Stomach (tissue), 9 donors: ENCODE measurements around the gene TIMP1. TPM values are rescaled to one million over a fixed set of nuclear protein-coding genes. Genes with fewer than 3 reads are reported as not detected.

Source experiments
- DNase-seq, 2 donors: peaks; one replicate each; pipeline versions ENCODE4 v3.0.0 to v3.0.0-alpha.2; 2013 to 2019
- H3K27ac ChIP-seq, 5 donors: fragments of 200-600 bp in 4 of 5; sonication (generic) in 4 of 5; one replicate each; pipeline ENCODE4 v1.5.1; 2013 to 2019; ENCODE audit warnings: mild to moderate bottlenecking in 1 of 5, moderate library complexity in 1 of 5
- H3K27me3 ChIP-seq, 3 donors: fragments of 200-600 bp; sonication (generic); one replicate each; pipeline ENCODE4 v1.5.1; 2017 to 2019; ENCODE audit warnings: mixed run types in 1 of 3
- H3K36me3 ChIP-seq, 4 donors: fragments of 200-600 bp; sonication (generic); 1 replicate in 3 of 4; 2 replicates in 1 of 4; pipeline ENCODE4 v1.5.1; 2016 to 2019
- H3K4me1 ChIP-seq, 4 donors: fragments of 200-600 bp; sonication (generic); one replicate each; pipeline ENCODE4 v1.5.1; 2016 to 2019
- H3K4me3 ChIP-seq, 4 donors: fragments of 200-600 bp; sonication (generic) in 3 of 4; one replicate each; pipeline ENCODE4 v1.5.1; 2016 to 2019; ENCODE audit warnings: mild to moderate bottlenecking in 1 of 4
- H3K9me3 ChIP-seq, 4 donors: fragments of 200-600 bp; sonication (generic); one replicate each; pipeline ENCODE4 v1.5.1; 2016 to 2019
- EP300 ChIP-seq: sonication (generic); formaldehyde crosslinking; IDR thresholded peaks from one replicate; pipeline ENCODE4 v1.6.1; 2017; ENCODE audit warnings: antibody characterized with exemption
- POLR2A ChIP-seq, 4 donors: fragments of 450-650 bp; IDR thresholded peaks; one replicate each; pipeline ENCODE4 v1.6.1; 2016; ENCODE audit warnings: antibody characterized with exemption in 4 of 4, control low read depth in 2 of 4, mild to moderate bottlenecking in 1 of 4, moderate library complexity in 1 of 4
- POLR2AphosphoS5 ChIP-seq, 3 donors: sonication (generic); formaldehyde crosslinking; IDR thresholded peaks; one replicate each; pipeline ENCODE4 v1.6.1; 2016; ENCODE audit warnings: antibody characterized with exemption in 3 of 3
- WGBS, 5 donors: extraction: QIAGEN DNeasy Blood & Tissue Kit in 3 of 5; methylation state at CpG; one replicate each; pipeline versions ENCODE4 v1.1.5 to v1.1.7; 2013 to 2018; 5-methylcytosine and 5-hydroxymethylcytosine counted together
- intact Hi-C: fragments of 100-400 bp; cut with DNase I; formaldehyde crosslinking; loops from one replicate; pipeline ENCODE4 v1.15.1; 2023; ENCODE audit warnings: low total_unique reads
- polyA plus RNA-seq, 3 donors: library from polyadenylated mRNA; stranded (reverse); fragments of 200-250 nt; gene quantifications; one replicate each; pipeline ENCODE4 v1.2.3, GENCODE V29; 2013
- total RNA-seq, 5 donors: library from RNA; depleted of rRNA; stranded (reverse); fragments of >200 nt; gene quantifications; one replicate each; pipeline versions ENCODE4 v1.1.0 to v1.2.3, GENCODE V29; 2014 to 2016
- TF ChIP-seq, protein P1 (sequence below), 7 experiments: fragments of 450-650 bp in 4 of 7; fragments of 200-600 bp in 3 of 7; sonication (generic) in 3 of 7; IDR thresholded peaks; one replicate each; pipeline ENCODE4 v1.5.1; 2016 to 2019; ENCODE audit warnings: antibody characterized with exemption in 7 of 7, control low read depth in 2 of 7, mild to moderate bottlenecking in 1 of 7
- donor health status: healthy with polysubstance abuse.
- donor health status: Bipolar disorder and iron deficiency.
- donor health status: healthy.

The TIMP1 gene
- total and polyA plus RNA-seq, 8 donors: 40.0 to 237 (median 93.9) TPM

DNA sequence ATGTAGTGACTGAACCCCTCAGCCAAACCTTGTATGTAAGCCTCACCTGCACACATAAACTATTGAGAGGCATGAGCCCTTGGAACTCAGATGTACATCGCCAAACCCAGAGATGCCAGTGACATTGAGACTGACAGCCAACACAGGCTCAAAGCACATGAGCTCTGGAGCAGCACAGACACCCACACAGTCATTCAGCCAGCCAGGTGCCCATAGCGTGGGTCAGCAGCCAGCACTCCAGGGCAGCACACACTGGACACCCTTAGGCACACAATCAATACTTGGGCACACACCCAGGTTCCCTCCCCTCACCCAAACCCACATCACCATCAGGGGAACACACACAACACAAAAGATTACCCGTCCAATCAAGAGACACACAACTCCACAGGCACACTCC lies 4.3 kb upstream of the TIMP1 start:
- H3K27me3 ChIP-seq: no peaks in the 10 kb centered on the region
- intact Hi-C loops: no loop called here
- H3K36me3 ChIP-seq: no peaks in the 10 kb centered on the region
- no peak for DNase-seq
- no peak overlapping the region for H3K27ac ChIP-seq
- H3K9me3 ChIP-seq: no peaks in the 10 kb centered on the region
- 43 to 63% (median 53%) methylated on average over 1 to 3 of the region's 3 CpGs for WGBS, 5 donors
- H3K4me1 ChIP-seq: peaks cover 7 to 43% (median 14%) of the 10 kb centered on the region in 4 donors
- TF ChIP-seq POLR2AphosphoS5 (IDR thresholded peaks at IDR 0.05): no peak
- TF ChIP-seq POLR2A (IDR thresholded peaks at IDR 0.05): no peak
- no peak for TF ChIP-seq EP300
- TF ChIP-seq, protein P1, sequence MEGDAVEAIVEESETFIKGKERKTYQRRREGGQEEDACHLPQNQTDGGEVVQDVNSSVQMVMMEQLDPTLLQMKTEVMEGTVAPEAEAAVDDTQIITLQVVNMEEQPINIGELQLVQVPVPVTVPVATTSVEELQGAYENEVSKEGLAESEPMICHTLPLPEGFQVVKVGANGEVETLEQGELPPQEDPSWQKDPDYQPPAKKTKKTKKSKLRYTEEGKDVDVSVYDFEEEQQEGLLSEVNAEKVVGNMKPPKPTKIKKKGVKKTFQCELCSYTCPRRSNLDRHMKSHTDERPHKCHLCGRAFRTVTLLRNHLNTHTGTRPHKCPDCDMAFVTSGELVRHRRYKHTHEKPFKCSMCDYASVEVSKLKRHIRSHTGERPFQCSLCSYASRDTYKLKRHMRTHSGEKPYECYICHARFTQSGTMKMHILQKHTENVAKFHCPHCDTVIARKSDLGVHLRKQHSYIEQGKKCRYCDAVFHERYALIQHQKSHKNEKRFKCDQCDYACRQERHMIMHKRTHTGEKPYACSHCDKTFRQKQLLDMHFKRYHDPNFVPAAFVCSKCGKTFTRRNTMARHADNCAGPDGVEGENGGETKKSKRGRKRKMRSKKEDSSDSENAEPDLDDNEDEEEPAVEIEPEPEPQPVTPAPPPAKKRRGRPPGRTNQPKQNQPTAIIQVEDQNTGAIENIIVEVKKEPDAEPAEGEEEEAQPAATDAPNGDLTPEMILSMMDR (IDR thresholded peaks at IDR 0.05): no peak
- no peak overlapping the region for H3K4me3 ChIP-seq

DNA sequence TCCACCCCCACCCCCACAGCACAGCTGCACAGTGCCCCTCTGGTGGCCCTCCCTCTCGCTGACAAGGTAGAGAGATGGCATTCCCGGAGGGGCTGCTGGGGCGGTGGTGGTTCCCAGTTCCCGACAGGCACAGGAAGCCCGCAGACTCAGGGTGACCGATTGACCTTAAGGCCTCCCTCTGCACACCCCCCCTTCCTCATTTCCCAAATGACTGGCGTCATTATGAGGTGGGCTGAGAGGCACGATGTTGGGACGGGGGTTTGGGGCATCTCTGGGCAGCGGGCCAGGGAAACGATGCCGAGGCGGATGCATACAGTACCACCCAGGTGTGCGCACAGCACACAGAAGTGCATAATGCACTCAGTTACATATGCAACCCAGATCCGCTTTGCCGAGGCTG lies 3.5 kb upstream of the TIMP1 start:
- Histone ChIP-seq H3K27me3 (no peaks in the 10 kb centered on the region), H3K27ac (no peak overlapping the region), H3K9me3 (no peaks in the 10 kb centered on the region), H3K4me3 (no peak overlapping the region), H3K36me3 (no peaks in the 10 kb centered on the region), H3K4me1 (peaks cover 7 to 43% (median 11%) of the 10 kb centered on the region in 4 donors)
- TF ChIP-seq, protein P1 (IDR thresholded peaks at IDR 0.05): no peak
- no peak for TF ChIP-seq EP300
- TF ChIP-seq POLR2AphosphoS5 (IDR thresholded peaks at IDR 0.05): no peak
- 37 to 62% (median 47%) methylated on average over 7 to 16 of the region's 16 CpGs for WGBS, 5 donors
- intact Hi-C loops: no loop called here
- DNase-seq: no peak

DNA sequence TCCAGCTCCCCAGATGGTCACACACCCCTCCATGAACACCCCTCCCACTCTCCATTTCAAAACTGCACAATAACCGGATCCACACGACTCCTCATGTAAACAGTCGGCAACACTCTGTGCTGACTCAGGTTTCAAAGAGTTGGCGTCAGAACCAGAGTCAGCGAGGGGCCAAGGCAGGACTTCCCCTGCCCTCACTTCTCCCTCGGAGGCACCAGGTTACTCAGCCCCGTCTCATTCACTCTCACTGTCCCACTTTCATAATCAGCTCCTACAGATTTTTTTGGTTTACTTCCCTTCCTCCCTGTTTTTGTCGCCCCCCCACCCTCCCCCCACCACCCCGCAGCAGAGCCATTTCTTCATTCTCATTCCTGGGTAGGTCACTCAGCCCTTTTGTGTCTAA lies 2.7 kb upstream of the TIMP1 start:
- H3K36me3 ChIP-seq: no peaks in the 10 kb centered on the region
- no peak for DNase-seq
- no peak overlapping the region for H3K4me3 ChIP-seq
- WGBS, 5 donors: 43 to 65% (median 52%) methylated on average over 8 to 9 of the region's 9 CpGs
- no peaks in the 10 kb centered on the region for H3K27me3 ChIP-seq
- peaks cover under 1 to 39% (median 6%) of the 10 kb centered on the region in 4 donors for H3K4me1 ChIP-seq
- H3K9me3 ChIP-seq: no peaks in the 10 kb centered on the region
- intact Hi-C loops: no loop called here
- H3K27ac ChIP-seq: peak overlapping the region in 1 of 5 donors; percentile 17
- TF ChIP-seq EP300 (no peak), POLR2AphosphoS5 (IDR thresholded peaks at IDR 0.05) (peak in 1 of 3 donors; percentile 19), POLR2A (IDR thresholded peaks at IDR 0.05) (no peak)
- TF ChIP-seq, protein P1 (IDR thresholded peaks at IDR 0.05): no peak

DNA sequence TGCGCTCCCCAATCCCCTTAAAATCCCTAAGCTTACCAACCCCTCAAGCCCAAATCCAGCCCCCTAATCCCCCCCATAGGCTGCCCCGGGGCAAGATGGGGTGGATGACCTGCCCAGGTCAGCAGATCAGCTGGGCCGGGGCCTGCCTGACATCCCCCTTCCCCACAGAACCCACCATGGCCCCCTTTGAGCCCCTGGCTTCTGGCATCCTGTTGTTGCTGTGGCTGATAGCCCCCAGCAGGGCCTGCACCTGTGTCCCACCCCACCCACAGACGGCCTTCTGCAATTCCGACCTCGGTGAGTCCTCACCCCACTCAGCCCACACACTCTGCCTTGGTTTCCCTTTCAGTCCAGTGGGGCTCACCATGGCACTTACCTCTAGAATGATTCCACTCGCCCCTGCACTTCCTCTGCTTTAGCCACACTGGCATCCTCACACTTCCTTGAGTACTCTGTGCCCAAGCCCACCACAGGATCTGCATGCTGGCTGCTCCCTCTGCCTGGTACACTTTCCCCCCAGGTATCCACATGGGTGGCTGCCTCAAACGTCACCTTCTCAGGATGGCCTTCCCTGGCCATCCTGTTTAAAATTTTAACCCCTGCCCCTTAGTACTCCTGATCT lies 1.1 kb downstream of the TIMP1 start:
- peak overlapping the region in 3 of 4 donors; percentile 4 to 47 (median 39) for H3K4me3 ChIP-seq
- 60 to 71% (median 65%) methylated on average over 7 to 8 of the region's 8 CpGs for WGBS, 5 donors
- intact Hi-C loops: no loop called here

More for the DNA sequence above, 1.1 kb downstream of the TIMP1 start:
- peaks cover 0 to 14% (median 8%) of the 10 kb centered on the region in 4 donors for H3K36me3 ChIP-seq
- TF ChIP-seq EP300 (no peak), POLR2AphosphoS5 (IDR thresholded peaks at IDR 0.05) (no peak), POLR2A (IDR thresholded peaks at IDR 0.05) (no peak)
- TF ChIP-seq, protein P1 (IDR thresholded peaks at IDR 0.05): no peak
- DNase-seq: no peak
- no peaks in the 10 kb centered on the region for H3K27me3 ChIP-seq
- peak overlapping the region in 4 of 5 donors; percentile 76 to 86 (median 82) for H3K27ac ChIP-seq
- peaks cover 0 to 29% (median 4%) of the 10 kb centered on the region in 4 donors for H3K4me1 ChIP-seq
- no peaks in the 10 kb centered on the region for H3K9me3 ChIP-seq
